Breast epithelium (tissue), 4 donors: ENCODE measurements around the gene PTPN11. TPM values are rescaled to one million over a fixed set of nuclear protein-coding genes. Genes with fewer than 3 reads are reported as not detected.

ENCODE experiments used
- DNase-seq, 2 donors: peaks; one replicate each; pipeline ENCODE4 v3.0.0-alpha.2; 2019; ENCODE audit warnings: low spot score in 2 of 2
- H3K27ac ChIP-seq, 2 donors: fragments of 200-600 bp; sonication (generic) in 1 of 2; one replicate each; pipeline ENCODE4 v1.5.1; 2016 to 2019; ENCODE audit warnings: mild to moderate bottlenecking in 1 of 2
- H3K27me3 ChIP-seq, 2 donors: fragments of 200-600 bp; sonication (generic) in 1 of 2; one replicate each; pipeline versions ENCODE4 v1.5.1 to v1.6.0; 2017 to 2019; ENCODE audit warnings: control low read depth in 1 of 2, mild to moderate bottlenecking in 1 of 2
- H3K36me3 ChIP-seq: fragments of 200-600 bp; one replicate; pipeline ENCODE4 v1.5.1; 2019
- H3K4me1 ChIP-seq, 2 donors: fragments of 200-600 bp; sonication (generic); one replicate each; pipeline ENCODE4 v1.5.1; 2016 to 2019; ENCODE audit warnings: control low read depth in 1 of 2
- H3K4me3 ChIP-seq, 3 donors: fragments of 200-600 bp; sonication (generic); 1 replicate in 2 of 3; 2 replicates in 1 of 3; pipeline ENCODE4 v1.5.1; 2016 to 2019; ENCODE audit warnings: mild to moderate bottlenecking in 3 of 3, moderate library complexity in 2 of 3
- H3K9me3 ChIP-seq, 2 donors: fragments of 200-600 bp; sonication (generic) in 1 of 2; one replicate each; pipeline ENCODE4 v1.5.1; 2016 to 2019; ENCODE audit warnings: control low read depth in 1 of 2
- CTCF ChIP-seq, 3 donors: fragments of 450-650 bp; IDR thresholded peaks; one replicate each; pipeline ENCODE4 v1.5.1; 2016 to 2017; ENCODE audit warnings: antibody characterized with exemption in 3 of 3, mild to moderate bottlenecking in 3 of 3, moderate library complexity in 3 of 3
- POLR2A ChIP-seq: fragments of 450-650 bp; IDR thresholded peaks from one replicate; pipeline ENCODE4 v1.6.1; 2016; ENCODE audit warnings: antibody characterized with exemption, mild to moderate bottlenecking, moderate library complexity
- POLR2AphosphoS5 ChIP-seq, 3 donors: sonication (generic); formaldehyde crosslinking; IDR thresholded peaks; one replicate each; pipeline ENCODE4 v1.6.1; 2017; ENCODE audit warnings: antibody characterized with exemption in 3 of 3
- intact Hi-C: fragments of 100-400 bp; cut with DNase I; formaldehyde crosslinking; loops from one replicate; pipeline ENCODE4 v1.15.1; 2023; ENCODE audit warnings: low total_unique reads
- total RNA-seq, 3 donors: library from RNA; depleted of rRNA; stranded (reverse); fragments of >200 nt; gene quantifications; one replicate each; pipeline ENCODE4 v1.1.0, GENCODE V29; 2016

The PTPN11 gene
- total RNA-seq, 3 donors from 2014 or later = 73.8 to 288 (median 91.4) TPM

- no peak for DNase-seq
- H3K4me1 ChIP-seq = no peaks in the 10 kb centered on the region
- H3K27me3 ChIP-seq = no peaks in the 10 kb centered on the region
- TF ChIP-seq CTCF (IDR thresholded peaks at IDR 0.05) (no peak), POLR2AphosphoS5 (IDR thresholded peaks at IDR 0.05) (no peak), POLR2A (no peak)
- H3K4me3 ChIP-seq = no peak overlapping the region
- H3K27ac ChIP-seq = no peak overlapping the region
- H3K9me3 ChIP-seq = peaks cover 0 to 4% of the 10 kb centered on the region in 2 donors
- H3K36me3 ChIP-seq = no peaks in the 10 kb centered on the region
- intact Hi-C loops = no loop called here
Measured at GRCh38 chr12:112524269-112524668, 105.5 kb downstream of the PTPN11 start.

DNA sequence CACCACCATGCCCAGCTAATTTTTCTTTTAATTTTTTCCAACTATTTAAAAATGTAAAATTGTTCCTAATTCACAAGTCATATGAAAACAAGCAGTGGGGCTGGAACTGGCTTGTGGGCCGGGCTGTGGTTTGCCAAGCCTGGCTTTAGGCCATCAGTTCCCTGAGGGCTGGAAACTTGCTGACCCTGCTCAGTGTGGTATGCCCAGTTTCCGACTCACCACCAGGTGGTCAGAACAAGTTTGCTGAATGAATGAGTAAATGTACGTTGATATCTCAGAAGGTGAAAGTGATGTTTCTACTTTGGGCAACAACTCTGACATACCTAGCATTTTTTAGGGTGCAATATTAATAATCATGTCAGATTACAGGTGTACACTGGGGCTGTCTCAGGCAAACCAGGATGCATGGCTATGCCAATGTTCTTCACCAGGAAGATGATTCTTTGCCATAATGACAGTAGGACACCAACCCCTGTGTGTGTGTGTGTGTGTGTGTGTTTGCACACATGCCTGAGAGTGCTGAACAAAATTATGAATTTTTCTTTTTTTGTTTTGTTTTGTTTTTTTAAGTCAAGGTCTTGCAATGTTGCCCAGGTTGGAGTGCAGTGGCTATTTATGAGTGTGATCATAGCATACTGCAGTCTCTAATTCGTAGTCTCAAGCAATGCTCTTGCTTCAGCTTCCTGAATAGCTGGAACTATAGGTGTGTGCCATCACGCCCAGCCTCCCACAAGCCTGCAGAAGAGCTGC is 106.1 kb downstream of the PTPN11 start:
- Histone ChIP-seq H3K9me3 (peaks cover 0 to 4% of the 10 kb centered on the region in 2 donors), H3K4me1 (no peaks in the 10 kb centered on the region), H3K27ac (no peak overlapping the region), H3K36me3 (no peaks in the 10 kb centered on the region), H3K27me3 (no peaks in the 10 kb centered on the region), H3K4me3 (no peak overlapping the region)
- intact Hi-C loops = no loop called here
- TF ChIP-seq POLR2A (no peak), CTCF (IDR thresholded peaks at IDR 0.05) (peak in 2 of 3 donors; percentile 16 to 19)
- no peak for DNase-seq

DNA sequence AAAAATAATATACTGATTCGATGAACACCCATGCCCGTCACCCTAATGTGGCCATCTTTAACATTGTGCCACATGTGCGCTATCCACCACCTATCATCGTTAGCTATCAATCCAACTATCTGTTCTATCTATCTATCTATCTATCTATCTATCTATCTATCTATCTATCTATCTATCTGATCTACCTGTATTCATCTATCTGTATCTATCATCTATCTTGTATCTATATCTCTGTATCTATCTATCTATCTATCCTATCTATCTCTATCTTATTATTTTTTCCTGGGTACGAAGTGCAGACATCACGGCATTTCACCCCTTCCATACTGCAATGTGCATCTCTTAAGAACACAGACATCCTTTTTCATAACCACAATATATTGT is 106.7 kb downstream of the PTPN11 start:
- DNase-seq = no peak
- Histone ChIP-seq H3K4me1 (no peaks in the 10 kb centered on the region), H3K27ac (no peak overlapping the region), H3K27me3 (no peaks in the 10 kb centered on the region), H3K4me3 (no peak overlapping the region), H3K36me3 (no peaks in the 10 kb centered on the region), H3K9me3 (peaks cover 0 to 4% of the 10 kb centered on the region in 2 donors)
- TF ChIP-seq POLR2AphosphoS5 (IDR thresholded peaks at IDR 0.05) (no peak), POLR2A (no peak), CTCF (IDR thresholded peaks at IDR 0.05) (no peak)
- intact Hi-C loops = no loop called here

DNA sequence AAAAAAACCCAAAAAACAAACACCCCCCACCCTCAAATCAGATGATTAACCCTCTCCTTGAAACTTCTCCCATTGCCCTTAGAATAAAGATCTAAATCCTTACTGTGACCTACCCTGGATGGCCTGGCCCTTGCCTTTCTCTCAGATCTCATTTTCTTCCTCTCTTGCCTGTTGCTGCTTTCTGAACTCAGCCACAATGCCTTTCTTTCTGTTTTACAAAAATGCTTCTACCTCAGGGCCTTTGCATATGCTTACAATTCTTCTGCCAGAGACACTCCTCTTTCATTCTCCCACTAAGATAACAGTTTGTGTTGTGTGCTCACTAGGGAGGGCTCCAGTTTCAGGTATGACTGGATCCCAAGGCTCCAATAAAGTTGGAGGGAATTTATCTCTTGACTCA is 108.3 kb downstream of the PTPN11 start:
- no peaks in the 10 kb centered on the region for H3K4me1 ChIP-seq
- H3K36me3 ChIP-seq = no peaks in the 10 kb centered on the region
- DNase-seq = no peak
- TF ChIP-seq POLR2A = no peak
- TF ChIP-seq CTCF (IDR thresholded peaks at IDR 0.05) = no peak
- TF ChIP-seq POLR2AphosphoS5 (IDR thresholded peaks at IDR 0.05) = no peak
- H3K27me3 ChIP-seq = no peaks in the 10 kb centered on the region
- no peak overlapping the region for H3K4me3 ChIP-seq
- H3K9me3 ChIP-seq = peaks cover 0 to 4% of the 10 kb centered on the region in 2 donors
- H3K27ac ChIP-seq = no peak overlapping the region
- intact Hi-C loops = no loop called here

GRCh38 chr12:112527501-112527900 is 108.8 kb downstream of the PTPN11 start:
- Histone ChIP-seq H3K36me3 (no peaks in the 10 kb centered on the region), H3K27ac (no peak overlapping the region), H3K4me1 (no peaks in the 10 kb centered on the region), H3K4me3 (no peak overlapping the region), H3K27me3 (no peaks in the 10 kb centered on the region), H3K9me3 (peaks cover 0 to 4% of the 10 kb centered on the region in 2 donors)
- TF ChIP-seq POLR2A = no peak
- intact Hi-C loops = no loop called here
- DNase-seq = no peak
